T47D (cell line): Measurements from ENCODE around the gene FCRL6.

Source experiments
- DNase-seq, 2 experiments: peaks; one replicate each; pipeline versions ENCODE4 v3.0.0 to v3.0.0-alpha.2; 2011 to 2012; ENCODE audit warnings: low read depth in 1 of 2, low spot score in 1 of 2
- JUND ChIP-seq: IDR thresholded peaks from 2 replicates; pipeline ENCODE4 v1.6.1; 2012; ENCODE audit warnings: low read depth
- in situ Hi-C: cut with HindIII; loops from 2 replicates; pipeline ENCODE4 v1.10.0; 2016; ENCODE audit warnings: low sequenced_read_pairs, low pct_unique_long_range_greater_than_20kb

FCRL6 gene, protein sequence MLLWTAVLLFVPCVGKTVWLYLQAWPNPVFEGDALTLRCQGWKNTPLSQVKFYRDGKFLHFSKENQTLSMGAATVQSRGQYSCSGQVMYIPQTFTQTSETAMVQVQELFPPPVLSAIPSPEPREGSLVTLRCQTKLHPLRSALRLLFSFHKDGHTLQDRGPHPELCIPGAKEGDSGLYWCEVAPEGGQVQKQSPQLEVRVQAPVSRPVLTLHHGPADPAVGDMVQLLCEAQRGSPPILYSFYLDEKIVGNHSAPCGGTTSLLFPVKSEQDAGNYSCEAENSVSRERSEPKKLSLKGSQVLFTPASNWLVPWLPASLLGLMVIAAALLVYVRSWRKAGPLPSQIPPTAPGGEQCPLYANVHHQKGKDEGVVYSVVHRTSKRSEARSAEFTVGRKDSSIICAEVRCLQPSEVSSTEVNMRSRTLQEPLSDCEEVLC

DNA sequence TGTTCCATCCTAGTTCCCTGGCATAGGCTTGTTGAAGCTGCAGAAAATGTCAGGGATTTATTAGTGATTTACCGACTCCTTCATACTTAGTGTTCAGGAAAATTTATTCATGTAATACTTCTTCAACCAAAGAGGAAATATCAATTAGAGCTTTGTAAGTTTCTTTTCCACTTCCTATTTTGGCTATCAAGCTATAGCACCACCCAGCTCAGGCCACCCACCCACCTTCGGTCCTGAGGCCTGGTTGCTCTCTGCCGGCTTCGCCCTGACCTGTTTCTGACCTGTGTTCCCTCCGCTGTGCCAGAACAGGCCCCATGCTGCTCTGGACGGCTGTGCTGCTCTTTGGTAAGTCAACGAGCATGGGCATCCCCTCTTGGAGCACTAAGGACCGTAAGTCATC, at the start of gene FCRL6:
TSS of gene FCRL6 (plus strand) at position 250 of the 400 bp plus-strand sequence. CDS start at position 315, 65 bp downstream.
- in situ Hi-C loops, result no loop called here
- no peak for TF ChIP-seq JUND

DNA sequence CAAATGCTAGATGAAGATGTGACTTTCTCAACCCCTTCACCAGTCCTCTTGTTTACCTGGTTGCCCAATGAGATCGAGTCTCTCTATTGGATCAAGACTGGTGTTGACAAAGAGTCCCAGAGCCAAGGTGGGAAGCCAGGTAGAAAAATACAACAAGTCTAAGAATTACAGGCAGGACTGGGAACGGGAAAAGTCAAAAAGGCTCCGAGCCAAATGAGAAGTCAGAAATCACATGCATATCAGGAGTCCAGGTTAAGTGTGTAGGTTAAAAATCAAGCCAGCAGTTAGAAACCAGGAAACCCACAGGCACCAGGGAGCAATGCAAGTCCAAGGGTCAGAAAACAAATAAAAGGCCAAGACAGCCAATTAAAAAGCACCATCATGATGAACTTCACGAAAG, 48.8 kb upstream of the FCRL6 start:
- in situ Hi-C loops, result no loop called here
- TF ChIP-seq JUND, result no peak
- no peak for DNase-seq

More for the DNA sequence above, at the start of gene FCRL6:
- DNase-seq, result no peak

DNA sequence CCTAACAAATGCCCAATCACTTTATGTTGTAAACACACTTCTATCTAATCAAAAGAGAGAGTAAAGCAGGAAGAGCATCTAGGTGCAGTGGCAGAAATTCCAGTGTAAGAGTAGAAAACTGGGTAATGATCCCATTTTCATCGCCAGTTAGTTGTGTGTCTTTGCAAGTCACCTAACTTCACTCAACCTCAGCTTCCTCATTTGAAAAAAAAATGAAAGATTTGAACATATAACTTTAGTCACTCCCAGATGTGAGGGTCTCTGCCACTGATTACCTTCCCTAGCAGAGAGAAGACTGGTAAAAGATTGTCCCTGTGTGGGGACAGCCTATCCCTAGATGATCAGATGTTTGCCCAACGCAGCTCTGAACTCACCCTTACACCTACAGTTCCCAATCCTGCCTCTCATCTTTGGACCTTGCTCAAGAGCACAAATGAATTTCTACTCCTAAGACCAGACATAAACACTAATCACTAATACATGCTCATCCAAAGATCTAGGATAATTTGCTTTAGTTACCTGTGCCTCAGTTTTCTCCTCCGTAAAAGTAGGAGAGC, 46.6 kb upstream of the FCRL6 start:
- DNase-seq, result no peak
- in situ Hi-C loops, result no loop called here
- TF ChIP-seq JUND, result no peak

GRCh38 chr1:159756397-159756796, 45.8 kb upstream of the FCRL6 start:
- DNase-seq, result no peak
- in situ Hi-C loops, result no loop called here
- no peak for TF ChIP-seq JUND

DNA sequence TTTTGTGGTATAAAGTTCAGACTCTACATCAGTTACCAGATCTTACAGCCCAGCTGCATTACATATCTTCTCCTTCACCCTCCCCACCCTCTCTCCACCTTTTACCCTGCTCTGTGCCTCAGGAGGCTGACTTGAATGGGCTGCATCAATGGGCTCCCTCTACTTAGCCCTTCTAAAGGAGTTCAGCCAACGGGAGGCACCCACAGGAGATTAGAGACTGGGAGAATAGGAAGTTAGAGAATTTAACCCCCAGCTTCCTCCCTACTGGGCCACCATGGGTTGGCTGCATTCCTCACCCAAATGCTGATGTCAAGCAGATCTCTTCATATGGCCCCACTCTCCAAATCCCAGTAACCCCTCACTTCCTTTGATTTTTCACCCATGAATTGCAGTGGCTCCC, 38.5 kb upstream of the FCRL6 start:
- no peak for DNase-seq
- in situ Hi-C loops, result no loop called here
- TF ChIP-seq JUND, result no peak

DNA sequence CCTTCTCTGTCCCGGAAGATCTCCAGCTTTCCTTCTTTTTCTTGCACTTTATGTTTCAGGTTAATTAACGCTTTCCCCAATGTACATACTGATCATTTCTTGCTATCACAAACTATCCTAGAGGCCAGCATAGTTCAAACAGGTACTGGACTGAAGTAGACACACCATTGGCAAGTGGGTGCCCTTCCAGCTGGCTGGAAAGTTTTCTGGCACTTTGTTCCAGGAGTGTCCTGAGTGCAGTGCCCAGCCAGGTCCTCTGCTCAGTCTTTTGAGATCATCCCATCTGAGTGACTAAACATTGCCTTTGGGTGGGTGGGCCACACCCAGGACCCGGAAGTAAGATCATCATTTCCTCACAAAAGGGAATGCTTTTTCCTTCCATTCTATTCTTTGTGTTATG, 36.4 kb upstream of the FCRL6 start:
- TF ChIP-seq JUND, result no peak
- in situ Hi-C loops, result no loop called here
- no peak for DNase-seq

DNA sequence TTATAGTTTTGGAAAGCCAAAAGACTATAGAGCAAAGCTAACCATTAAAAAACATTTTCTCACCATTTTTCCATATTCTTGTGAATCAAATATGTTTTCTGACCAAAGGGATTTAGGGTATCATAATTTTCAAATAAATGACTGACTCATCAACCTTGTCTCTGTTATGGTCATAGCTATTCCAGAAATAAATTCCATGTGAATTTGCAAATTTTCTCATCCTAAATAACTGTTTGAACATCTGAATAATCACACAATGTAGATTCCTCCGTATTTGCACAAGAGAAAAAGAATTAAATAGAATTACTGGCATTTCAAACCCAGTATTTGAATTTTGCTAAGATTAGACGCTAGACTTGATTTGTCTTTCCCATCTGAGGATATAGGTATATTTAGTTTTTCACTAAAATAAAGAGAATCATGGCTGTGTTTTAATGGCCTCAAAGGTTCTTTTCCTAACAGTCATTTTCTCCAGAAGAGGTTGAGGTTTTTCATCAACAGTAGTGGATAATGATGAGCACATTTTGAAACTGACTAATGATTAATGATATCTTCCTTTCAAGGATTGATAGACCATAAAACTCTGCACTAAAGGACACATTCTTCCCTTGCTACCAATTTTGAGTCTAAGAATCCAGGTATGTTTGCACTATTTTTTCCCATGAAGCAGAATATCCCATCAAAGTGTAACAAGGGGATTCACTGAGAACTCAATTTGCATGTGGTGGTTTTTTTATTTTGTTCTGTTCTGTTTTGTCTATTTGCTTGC, 30.8 kb upstream of the FCRL6 start:
- TF ChIP-seq JUND, result no peak
- in situ Hi-C loops, result no loop called here
- DNase-seq, result no peak

DNA sequence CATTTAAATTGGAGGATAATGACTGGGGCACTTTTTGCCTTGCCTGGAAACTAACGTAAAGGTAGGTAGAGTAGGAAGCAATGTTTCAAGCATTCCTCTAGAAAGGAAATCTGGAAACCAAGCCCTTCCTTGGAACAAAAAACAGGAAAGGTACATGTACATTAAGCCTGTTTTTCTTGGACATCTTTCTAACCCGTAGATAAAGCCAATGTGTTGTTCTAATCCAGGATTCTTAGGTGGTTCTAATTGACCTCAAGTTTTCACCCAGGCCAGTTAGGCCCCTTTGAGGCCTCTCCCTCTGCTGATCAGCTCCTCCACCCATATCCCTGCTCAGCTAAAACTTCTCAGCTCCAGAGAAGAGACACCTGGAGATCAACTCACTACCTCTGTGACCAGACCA, 27.7 kb upstream of the FCRL6 start:
- in situ Hi-C loops, result no loop called here
- TF ChIP-seq JUND, result no peak

GRCh38 chr1:159775716-159776115, 26.4 kb upstream of the FCRL6 start:
- in situ Hi-C loops, result loop anchor here (25.0 kb wide), 1 partner anchor 112 kb away; no protein-coding TSS in a partner anchor
- DNase-seq, result no peak
- TF ChIP-seq JUND, result no peak

More for the DNA sequence above, 27.7 kb upstream of the FCRL6 start:
- DNase-seq, result no peak

DNA sequence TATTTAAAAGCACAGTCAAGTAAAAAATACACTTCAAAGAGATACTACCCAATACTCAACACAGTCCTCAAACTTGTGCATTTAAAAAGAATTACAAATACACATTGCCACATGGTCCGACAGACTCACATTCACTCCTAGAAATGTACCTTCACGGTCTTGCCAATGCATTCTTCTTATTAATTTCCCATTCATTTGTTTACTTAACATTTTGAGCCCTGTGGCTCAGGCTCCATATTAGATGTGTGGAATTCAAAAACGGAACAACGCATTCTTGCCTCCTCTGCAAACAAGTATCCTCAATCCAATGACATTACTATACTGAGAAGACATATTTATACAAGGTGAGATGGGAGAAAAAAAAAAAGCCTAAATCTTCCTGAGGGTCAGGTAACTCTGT, 23.9 kb upstream of the FCRL6 start:
- in situ Hi-C loops, result loop anchor here (25.0 kb wide), 1 partner anchor 109 kb away; no protein-coding TSS in a partner anchor
- DNase-seq, result no peak
- no peak for TF ChIP-seq JUND

GRCh38 chr1:159779403-159779851, 22.7 kb upstream of the FCRL6 start:
- TF ChIP-seq JUND, result no peak
- no peak for DNase-seq
- in situ Hi-C loops, result loop anchor here (25.0 kb wide), 1 partner anchor 108 kb away; no protein-coding TSS in a partner anchor
